H1 (cell line): ENCODE measurements around the gene UBE2I. TPM values are rescaled to one million over a fixed set of nuclear protein-coding genes. Genes with fewer than 3 reads are reported as not detected.
A peak's percentile ranks its signal among the peaks of the same experiment; 100 is the strongest.

Source experiments
- CTCF ChIA-PET: fragments of 300-600 bp; sonication (Branson Sonifier 250); formaldehyde crosslinking; loops from one replicate; lab custom pipeline; 2021; ENCODE audit not compliant: partially characterized antibody; lab: Charles Lee
- POLR2A ChIA-PET: fragments of 300-600 bp; sonication (Branson Sonifier 250); formaldehyde crosslinking; loops from one replicate; lab custom pipeline; 2021; ENCODE audit warnings: inconsistent platforms; ENCODE audit not compliant: partially characterized antibody; lab: Charles Lee
- DNase-seq, 2 experiments: peaks; one replicate each; pipeline versions ENCODE4 v3.0.0 to v3.0.0-alpha.2; 2010 to 2022; ENCODE audit warnings: low spot score in 2 of 2, low read depth in 1 of 2, mixed read lengths in 1 of 2
- FAIRE-seq: peaks from 2 replicates; lab custom pipeline; 2011; peaks lifted over from hg19 to GRCh38; lab: Jason Lieb, UNC
- H2AFZ ChIP-seq: 2 replicates; pipeline ENCODE4 v1.8.1; 2012; ENCODE audit warnings: low read length, inconsistent platforms
- H2AK5ac ChIP-seq: 2 replicates; pipeline ENCODE4 v1.6.1; 2013; ENCODE audit warnings: low read depth, low read length
- H2BK120ac ChIP-seq: replicated peaks from 2 replicates; pipeline ENCODE3; 2013; ENCODE audit warnings: low read depth, low read length, inconsistent platforms
- H2BK12ac ChIP-seq: 2 replicates; pipeline ENCODE4 v1.6.1; 2013; ENCODE audit warnings: low read depth, low read length
- H2BK15ac ChIP-seq: 2 replicates; pipeline ENCODE4 v1.6.1; 2013; ENCODE audit warnings: low read length
- H2BK20ac ChIP-seq: 2 replicates; pipeline ENCODE4 v1.6.1; 2013; ENCODE audit warnings: low read length
- H2BK5ac ChIP-seq: 2 replicates; pipeline ENCODE4 v1.6.1; 2013; ENCODE audit warnings: low read depth, low read length
- H3K14ac ChIP-seq: 2 replicates; pipeline ENCODE4 v1.6.1; 2013; ENCODE audit warnings: inconsistent platforms; ENCODE audit not compliant: insufficient read length
- H3K18ac ChIP-seq: 2 replicates; pipeline ENCODE4 v1.6.1; 2013; ENCODE audit warnings: low read length; ENCODE audit errors: extremely low read depth
- H3K23ac ChIP-seq: 2 replicates; pipeline ENCODE4 v1.6.1; 2013; ENCODE audit warnings: inconsistent platforms; ENCODE audit not compliant: insufficient read length
- H3K23me2 ChIP-seq: 2 replicates; pipeline ENCODE4 v1.6.1; 2013; ENCODE audit warnings: low read depth, low read length
- H3K27ac ChIP-seq: 2 replicates; pipeline ENCODE4 v1.6.1; 2011; ENCODE audit warnings: low read depth, low read length, inconsistent platforms
- H3K27me3 ChIP-seq, 4 experiments: replicated peaks in 1 of 4; 1 replicate in 1 of 4; 2 replicates in 3 of 4; pipeline versions ENCODE4 v1.6.1 to v1.8.1; 2011 to 2013; ENCODE audit warnings: low read length in 3 of 4, mild to moderate bottlenecking in 3 of 4, inconsistent platforms in 2 of 4, mixed read lengths in 2 of 4, moderate library complexity in 1 of 4; ENCODE audit not compliant: control insufficient read depth in 3 of 4, insufficient read depth in 3 of 4; ENCODE audit errors: extremely low read depth in 1 of 4
- H3K36me3 ChIP-seq, 4 experiments: 2 replicates each; pipeline versions ENCODE4 v1.6.1 to v1.8.1; 2011 to 2013; ENCODE audit warnings: mild to moderate bottlenecking in 4 of 4, low read length in 3 of 4, moderate library complexity in 2 of 4, control low read depth in 1 of 4, inconsistent platforms in 1 of 4; ENCODE audit not compliant: insufficient read depth in 4 of 4, control insufficient read depth in 2 of 4
- H3K4ac ChIP-seq: replicated peaks from 2 replicates; pipeline ENCODE3; 2013; ENCODE audit warnings: low read length, low read depth, mixed read lengths, inconsistent platforms; ENCODE audit not compliant: insufficient read length
- H3K4me1 ChIP-seq, 4 experiments: replicated peaks in 1 of 4; 1 replicate in 1 of 4; 2 replicates in 3 of 4; pipeline versions ENCODE4 v1.6.1 to v1.8.1; 2011 to 2013; ENCODE audit warnings: low read length in 3 of 4, inconsistent platforms in 2 of 4, mixed read lengths in 1 of 4; ENCODE audit not compliant: insufficient read depth in 4 of 4, control insufficient read depth in 3 of 4
- H3K4me2 ChIP-seq, 2 experiments: 2 replicates each; pipeline versions ENCODE4 v1.6.1 to v1.8.1; 2011 to 2013; ENCODE audit warnings: low read depth in 2 of 2, low read length in 2 of 2, control low read depth in 1 of 2, inconsistent platforms in 1 of 2, mild to moderate bottlenecking in 1 of 2; ENCODE audit not compliant: insufficient read depth in 1 of 2
- H3K4me3 ChIP-seq, 4 experiments: fragments of 200-600, 300-600 bp in 1 of 4; sonication (generic), shearing (Covaris generic), sonication (Bioruptor Twin) in 1 of 4; 2 replicates each; pipeline versions ENCODE4 v1.5.1 to v1.8.1; 2011 to 2016; ENCODE audit warnings: low read length in 4 of 4, low read depth in 3 of 4, control low read depth in 2 of 4, inconsistent platforms in 2 of 4, mild to moderate bottlenecking in 2 of 4, mixed read lengths in 1 of 4, moderate library complexity in 1 of 4; ENCODE audit not compliant: insufficient read depth in 2 of 4; ENCODE audit errors: extremely low read depth in 1 of 4
- H3K56ac ChIP-seq: replicated peaks from 2 replicates; pipeline ENCODE3; 2013; ENCODE audit warnings: low read depth, mild to moderate bottlenecking, mixed read lengths, low read length, inconsistent platforms; ENCODE audit not compliant: insufficient read length
- H3K79me1 ChIP-seq: 2 replicates; pipeline ENCODE4 v1.6.1; 2013; ENCODE audit warnings: low read depth, low read length, control low read depth
- H3K79me2 ChIP-seq, 2 experiments: 2 replicates each; pipeline versions ENCODE4 v1.6.1 to v1.8.1; 2012 to 2013; ENCODE audit warnings: low read length in 2 of 2, mild to moderate bottlenecking in 2 of 2, inconsistent platforms in 1 of 2; ENCODE audit not compliant: insufficient read depth in 2 of 2, control insufficient read depth in 1 of 2
- H3K9ac ChIP-seq, 4 experiments: replicated peaks in 1 of 4; 1 replicate in 1 of 4; 2 replicates in 3 of 4; pipeline versions ENCODE4 v1.6.1 to v1.8.1; 2011 to 2013; ENCODE audit warnings: low read depth in 3 of 4, low read length in 3 of 4, control low read depth in 2 of 4, mild to moderate bottlenecking in 2 of 4, moderate library complexity in 2 of 4, inconsistent platforms in 1 of 4; ENCODE audit errors: extremely low read depth in 1 of 4
- H3K9me3 ChIP-seq, 2 experiments: 2 replicates each; pipeline versions ENCODE4 v1.6.1 to v1.8.1; 2012 to 2013; ENCODE audit warnings: mild to moderate bottlenecking in 2 of 2, moderate library complexity in 2 of 2, control low read depth in 1 of 2, inconsistent platforms in 1 of 2, low read depth in 1 of 2, low read length in 1 of 2, mixed read lengths in 1 of 2; ENCODE audit not compliant: insufficient read depth in 2 of 2
- H4K20me1 ChIP-seq, 2 experiments: replicated peaks in 1 of 2; 2 replicates each; pipeline versions ENCODE3 to v1.8.1; 2011 to 2013; ENCODE audit warnings: inconsistent platforms in 2 of 2, low read length in 2 of 2, mild to moderate bottlenecking in 1 of 2; ENCODE audit not compliant: insufficient read depth in 2 of 2, control insufficient read depth in 1 of 2
- H4K5ac ChIP-seq: 2 replicates; pipeline ENCODE4 v1.6.1; 2013; ENCODE audit warnings: low read length, low read depth, mixed read lengths, inconsistent platforms; ENCODE audit not compliant: insufficient read length
- H4K8ac ChIP-seq: 2 replicates; pipeline ENCODE4 v1.8.0; 2013; ENCODE audit warnings: mild to moderate bottlenecking, moderate library complexity, low read length, inconsistent platforms; ENCODE audit not compliant: insufficient read depth; ENCODE audit errors: extremely low read depth
- H4K91ac ChIP-seq: replicated peaks from 2 replicates; pipeline ENCODE3; 2013; ENCODE audit warnings: low read length, mixed read lengths, inconsistent platforms; ENCODE audit not compliant: insufficient read length
- GABPA ChIP-seq: IDR thresholded peaks from 2 replicates; pipeline ENCODE4 v1.6.1; 2011; ENCODE audit warnings: mild to moderate bottlenecking, low read length, moderate library complexity, borderline replicate concordance; ENCODE audit not compliant: insufficient read depth
- KDM1A ChIP-seq: fragments of 200-600, 300-600 bp; sonication (generic); IDR thresholded peaks from 2 replicates; pipeline ENCODE4 v1.7.1; 2016; ENCODE audit warnings: mild to moderate bottlenecking, low read length, borderline replicate concordance
- MAFK ChIP-seq: IDR thresholded peaks from 2 replicates; pipeline ENCODE4 v1.6.1; 2012; ENCODE audit warnings: low read depth, mild to moderate bottlenecking, improper control_type of control experiment, low read length
- RXRA ChIP-seq: IDR thresholded peaks from 2 replicates; pipeline ENCODE4 v1.6.1; 2011; ENCODE audit warnings: low read depth, mild to moderate bottlenecking, low read length, moderate library complexity; ENCODE audit not compliant: insufficient read depth
- SIRT6 ChIP-seq: IDR thresholded peaks from one replicate; pipeline ENCODE4 v1.7.1; 2012; ENCODE audit warnings: low read length, inconsistent platforms
- WGBS, 2 experiments: shearing (Covaris generic) in 1 of 2; methylation state at CpG; one replicate each; pipeline versions ENCODE4 v1.1.6 to v1.1.7; 2013 to 2015; ENCODE audit warnings: low lambda C conversion rate in 2 of 2, mixed read lengths in 2 of 2, inconsistent platforms in 1 of 2, low coverage in 1 of 2, missing lambda C conversion rate in 1 of 2; ENCODE audit not compliant: insufficient replicate concordance in 2 of 2, insufficient coverage in 1 of 2, insufficient read length in 1 of 2; ENCODE audit errors: extremely low coverage in 1 of 2, missing lambda C conversion rate in 1 of 2; 5-methylcytosine and 5-hydroxymethylcytosine counted together
- polyA plus RNA-seq, 7 experiments: library from polyadenylated mRNA; depleted of rRNA in 3 of 7; stranded (reverse) in 5 of 7; unstranded in 2 of 7; fragments of >200 nt in 5 of 7; fragments of 200-250 nt in 2 of 7; gene quantifications; 1 replicate in 5 of 7; 2 replicates in 1 of 7; 4 replicates in 1 of 7; pipeline versions ENCODE4 v1.2.1 to v1.2.3, GENCODE V29; 2011 to 2013; ENCODE audit warnings: missing spikeins in 2 of 7, mixed read lengths in 2 of 7
- total RNA-seq: library from RNA; stranded (reverse); fragmentation: NEBNext Ultra II Directional; extraction: Animal tissue kit (Norgen Biotek cat#: 25700); gene quantifications from 2 replicates; pipeline ENCODE4 v1.2.1, GENCODE V29; 2021

Gene UBE2I
- total and polyA plus RNA-seq, 2 of the 8 experiments (the other 6 are each of a cell fraction or from before 2014, with no cell fraction given): 148 to 268 TPM

DNA sequence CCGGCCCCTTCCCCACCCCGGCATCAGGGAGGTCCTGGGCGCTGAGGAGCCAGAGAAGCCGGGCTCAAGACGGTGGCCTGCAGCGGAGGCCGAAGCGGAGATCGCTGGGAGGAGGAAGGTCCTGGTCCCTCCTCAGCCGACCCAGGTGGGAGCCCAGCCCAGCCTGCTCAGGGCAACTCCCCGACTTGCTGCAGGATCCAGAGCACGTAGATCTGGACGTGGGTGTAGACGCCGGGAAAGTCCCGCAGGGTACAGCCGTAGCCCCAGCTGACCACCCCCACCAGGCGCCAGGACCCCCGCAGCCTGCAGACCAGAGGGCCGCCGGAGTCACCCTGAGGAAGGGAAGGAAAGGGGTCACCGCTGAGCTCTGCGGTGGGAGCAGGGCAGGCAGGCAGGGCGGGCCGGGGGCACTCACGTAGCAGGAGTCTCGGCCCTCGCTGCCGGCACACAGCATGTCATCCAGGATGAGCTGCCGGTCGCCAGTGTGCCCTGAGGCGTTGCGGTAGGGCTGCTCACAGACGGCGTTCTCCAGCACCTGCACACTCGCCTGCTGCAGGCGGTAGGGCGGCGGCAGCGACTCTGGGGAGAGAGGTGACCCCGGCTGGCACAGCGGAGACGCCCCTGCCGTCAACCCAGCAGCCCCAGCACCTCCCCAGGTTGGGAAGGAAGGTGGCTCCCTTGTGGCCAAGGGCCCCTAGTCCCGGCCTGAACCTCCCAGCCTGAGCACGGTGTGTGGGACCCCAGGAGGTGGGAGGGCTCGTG lies 48.1 kb upstream of the UBE2I start:
- Histone ChIP-seq H3K4ac (no peak overlapping the region), H3K4me1 (peaks cover 0 to 11% (median 8%) of the 10 kb centered on the region in 4 experiments; a peak in 6 of 7 replicates), H2BK5ac (no peak overlapping the region), H3K27me3 (peaks cover 0 to 28% (median 14%) of the 10 kb centered on the region in 4 experiments; a peak in 5 of 7 replicates), H4K20me1 (peaks cover 0 to 7% of the 10 kb centered on the region in 2 experiments), H2AFZ (no peak overlapping the region), H3K4me2 (peak overlapping the region in 1 of 2 experiments; percentile 49; a peak in 2 of 4 replicates), H3K9me3 (peaks cover 0 to 2% of the 10 kb centered on the region in 2 experiments; a peak in 1 of 4 replicates), H2BK12ac (0 out of 2 replicates have a peak overlapping the region, but pooled peaks have one; percentile 60), H4K8ac (peak overlapping the region; percentile 79; the same call in 1 of the 2 replicates), H3K23ac (no peak overlapping the region), H3K56ac (no peak overlapping the region), H3K27ac (no peak overlapping the region), H3K18ac (no peak overlapping the region), H2BK120ac (no peak overlapping the region), H2BK15ac (0 out of 2 replicates have a peak overlapping the region, but pooled peaks have one; percentile 29), H4K91ac (peak overlapping the region; percentile 6), H4K5ac (no peak overlapping the region), H2BK20ac (no peak overlapping the region), H2AK5ac (no peak overlapping the region), H3K14ac (no peak overlapping the region), H3K9ac (no peak overlapping the region), H3K79me1 (no peaks in the 10 kb centered on the region; the same call in 1 of the 2 replicates), H3K36me3 (no peaks in the 10 kb centered on the region; a peak in 1 of 8 replicates), H3K79me2 (no peaks in the 10 kb centered on the region), H3K23me2 (peaks cover 3% of the 10 kb centered on the region; the same call in 1 of the 2 replicates), H3K4me3 (0 out of 8 replicates have a peak overlapping the region, but pooled peaks of 1 of the 4 experiments have one; percentile 8)
- no peak for DNase-seq
- CTCF ChIA-PET: interaction anchor here (0.7 to 1.2 kb wide), 4 partner anchors 17 to 43 kb away, joined by 3 to 4 read pairs (median 3); no protein-coding TSS in a partner anchor
- FAIRE-seq: no peak
- POLR2A ChIA-PET: no interaction called here
- TF ChIP-seq SIRT6: no peak
- no peak for TF ChIP-seq KDM1A
- no peak for TF ChIP-seq RXRA
- no peak for TF ChIP-seq MAFK
- TF ChIP-seq GABPA: peak; percentile 17
- 80% methylated on average over 35 of the region's 47 CpGs; no CpG with 5 or more reads in 1 of the 2 experiments for WGBS, 2 experiments
